Loucy (cell line): Measurements from ENCODE around the gene ACSL5.

Experiments used
- CTCF ChIP-seq: fragments of 200-600 bp; sonication (generic); conservative IDR thresholded peaks from 2 replicates; pipeline ENCODE4 v1.5.1; 2014; ENCODE audit warnings: mild to moderate bottlenecking, antibody characterized with exemption, low read length
- EZH2phosphoT487 ChIP-seq: fragments of 200-600 bp; IDR thresholded peaks from 2 replicates; pipeline ENCODE4 v1.6.1; 2018; ENCODE audit warnings: antibody characterized with exemption, mild to moderate bottlenecking, moderate library complexity, borderline replicate concordance

DNA sequence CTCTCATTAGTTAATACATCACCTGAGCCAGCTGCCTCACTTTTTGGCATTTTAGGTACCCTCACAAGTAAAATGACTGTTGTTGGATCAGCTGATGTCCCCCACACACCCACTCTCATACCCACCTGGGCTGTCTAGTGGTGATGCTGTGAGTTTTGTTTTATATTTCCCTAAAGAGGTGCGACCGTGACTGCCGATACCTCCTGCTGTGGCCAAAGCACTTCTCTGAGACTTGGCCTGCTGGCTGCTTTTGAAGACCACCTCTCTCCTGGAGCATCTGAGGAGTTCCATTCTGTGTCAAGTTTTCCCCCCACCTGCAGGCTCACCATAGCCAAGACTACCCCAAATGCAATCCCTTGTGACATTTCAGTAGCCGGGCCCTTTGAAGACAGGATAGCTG is 6.4 kb upstream of the ACSL5 start:
- no peak for TF ChIP-seq CTCF
- TF ChIP-seq EZH2phosphoT487 = no peak
